PFSK-1 (cell line): ENCODE data around the gene FAM171A1.

Experiments
- POLR2AphosphoS5 ChIP-seq: IDR thresholded peaks from 2 replicates; pipeline ENCODE4 v1.6.1; 2012; ENCODE audit warnings: low read depth, mild to moderate bottlenecking, control low read depth, low read length, moderate library complexity
- REST ChIP-seq, 2 experiments: IDR thresholded peaks; 2 replicates each; pipeline versions ENCODE4 v1.6.1 to v1.8.0; 2011 to 2012; ENCODE audit warnings: low read depth in 2 of 2, low read length in 2 of 2, control low read depth in 1 of 2, inconsistent platforms in 1 of 2, mild to moderate bottlenecking in 1 of 2, moderate library complexity in 1 of 2; ENCODE audit not compliant: insufficient read depth in 1 of 2
- SIN3A ChIP-seq: IDR thresholded peaks from 2 replicates; pipeline ENCODE4 v1.6.1; 2012; ENCODE audit warnings: mild to moderate bottlenecking, low read length, moderate library complexity, borderline replicate concordance; ENCODE audit not compliant: insufficient read depth

- TF ChIP-seq REST (IDR thresholded peaks at IDR 0.05; ENCODE audit: insufficient read depth in 1 of 2, low read depth in 2 of 2, low read length in 2 of 2) (no peak), POLR2AphosphoS5 (no peak), SIN3A (no peak)
Observed at GRCh38 chr10:15209827-15210509, 161.1 kb downstream of the FAM171A1 start.
